Left lung (tissue), 10 donors: ENCODE data around the gene MTG1. TPM values are rescaled to one million over a fixed set of nuclear protein-coding genes. Genes with fewer than 3 reads are reported as not detected.
A peak's percentile ranks its signal among the peaks of the same experiment; 100 is the strongest.

Experiments
- ATAC-seq: fragments of 200-7000 bp; cut with Tn5 transposase; one replicate; pipeline ENCODE4 v1.9.1; 2020; ENCODE audit warnings: moderate library complexity
- DNase-seq, 4 donors: peaks; one replicate each; pipeline ENCODE4 v3.0.0-alpha.2; 2013 to 2020
- H3K27ac ChIP-seq, 2 donors: fragments of 200-600 bp; sonication (generic) in 1 of 2; one replicate each; pipeline versions ENCODE4 v1.5.0 to v1.8.0; 2020 to 2021
- H3K27me3 ChIP-seq, 2 donors: fragments of 200-600 bp; sonication (generic) in 1 of 2; one replicate each; pipeline versions ENCODE4 v1.5.0 to v1.8.0; 2020 to 2021
- H3K36me3 ChIP-seq, 2 donors: fragments of 200-600 bp; sonication (generic) in 1 of 2; one replicate each; pipeline versions ENCODE4 v1.5.0 to v1.8.0; 2020 to 2021
- H3K4me1 ChIP-seq, 2 donors: fragments of 200-600 bp; one replicate each; pipeline ENCODE4 v1.8.0; 2021
- H3K4me3 ChIP-seq, 2 donors: fragments of 200-600 bp; sonication (generic) in 1 of 2; one replicate each; pipeline versions ENCODE4 v1.5.0 to v1.8.0; 2020 to 2021; ENCODE audit warnings: mild to moderate bottlenecking in 1 of 2
- H3K9me3 ChIP-seq, 2 donors: fragments of 200-600 bp; sonication (generic) in 1 of 2; one replicate each; pipeline versions ENCODE4 v1.5.0 to v1.8.0; 2020 to 2021
- CTCF ChIP-seq, 2 donors: fragments of 200-600 bp; sonication (generic) in 1 of 2; IDR thresholded peaks; one replicate each; pipeline versions ENCODE4 v1.5.0 to v1.8.0; 2021; ENCODE audit warnings: antibody characterized with exemption in 2 of 2
- intact Hi-C, 2 donors: fragments of 100-400 bp; cut with DNase I; formaldehyde crosslinking; loops; one replicate each; pipeline versions ENCODE4 v1.11.2 to v1.14.2; 2022
- polyA plus RNA-seq, 6 donors: library from polyadenylated mRNA; unstranded; fragments of 120-200 nt; gene quantifications; one replicate each; pipeline ENCODE4 v1.2.1, GENCODE V29; 2013; ENCODE audit not compliant: insufficient read length in 6 of 6
- total RNA-seq, 2 donors: library from RNA; stranded (reverse); fragmentation: NEBNext Ultra II Directional; extraction: Animal tissue kit (Norgen Biotek cat#: 25700); gene quantifications; one replicate each; pipeline ENCODE4 v1.2.1, GENCODE V29; 2021
- donor health status: DM: no; HTN: yes; CAD: no.
- donor health status: DM: no; HTN: no; CAD: no.

MTG1 gene
- total and polyA plus RNA-seq, 8 donors, result 31.5 to 75.1 (median 60.3) TPM

- Histone ChIP-seq H3K4me3 (no peak overlapping the region), H3K9me3 (no peaks in the 10 kb centered on the region), H3K36me3 (peaks cover 0 to 6% of the 10 kb centered on the region in 2 donors), H3K4me1 (peaks cover 0 to 11% of the 10 kb centered on the region in 2 donors), H3K27me3 (no peaks in the 10 kb centered on the region), H3K27ac (peak overlapping the region in 1 of 2 donors; percentile 60)
- no peak for DNase-seq
- no peak for TF ChIP-seq CTCF (IDR thresholded peaks at IDR 0.05)
- intact Hi-C loops, result no loop called here
- ATAC-seq, result no peak
Observed at GRCh38 chr10:133388236-133388972, 5.6 kb upstream of the MTG1 start.

GRCh38 chr10:133388973-133389818 is 4.8 kb upstream of the MTG1 start:
- DNase-seq (no peak), ATAC-seq (no peak)
- intact Hi-C loops, result no loop called here
- H3K36me3 ChIP-seq, result peaks cover 0 to 6% of the 10 kb centered on the region in 2 donors
- no peaks in the 10 kb centered on the region for H3K27me3 ChIP-seq
- H3K9me3 ChIP-seq, result no peaks in the 10 kb centered on the region
- no peak overlapping the region for H3K4me3 ChIP-seq
- TF ChIP-seq CTCF (IDR thresholded peaks at IDR 0.05), result no peak
- peaks cover 0 to 14% of the 10 kb centered on the region in 2 donors for H3K4me1 ChIP-seq
- H3K27ac ChIP-seq, result peak overlapping the region; percentile 33 to 60

GRCh38 chr10:133390597-133391248 is 3.2 kb upstream of the MTG1 start:
- H3K9me3 ChIP-seq, result no peaks in the 10 kb centered on the region
- no peak for ATAC-seq
- no peak for TF ChIP-seq CTCF (IDR thresholded peaks at IDR 0.05)
- intact Hi-C loops, result no loop called here
- peaks cover 11 to 29% of the 10 kb centered on the region in 2 donors for H3K4me1 ChIP-seq
- H3K27ac ChIP-seq, result no peak overlapping the region
- no peak overlapping the region for H3K4me3 ChIP-seq
- H3K27me3 ChIP-seq, result no peaks in the 10 kb centered on the region
- no peak for DNase-seq
- H3K36me3 ChIP-seq, result peaks cover 0 to 9% of the 10 kb centered on the region in 2 donors

- no peak for TF ChIP-seq CTCF (IDR thresholded peaks at IDR 0.05)
- DNase-seq, result no peak
- H3K4me1 ChIP-seq, result peaks cover 11 to 29% of the 10 kb centered on the region in 2 donors
- no peak overlapping the region for H3K27ac ChIP-seq
- no peak overlapping the region for H3K4me3 ChIP-seq
- intact Hi-C loops, result no loop called here
- H3K36me3 ChIP-seq, result peaks cover 0 to 14% of the 10 kb centered on the region in 2 donors
- no peak for ATAC-seq
- no peaks in the 10 kb centered on the region for H3K9me3 ChIP-seq
- no peaks in the 10 kb centered on the region for H3K27me3 ChIP-seq
Observed at GRCh38 chr10:133391249-133391635, 2.7 kb upstream of the MTG1 start.
